Endothelial cell of umbilical vein (primary cell): ENCODE data around the gene EFHC1. TPM values are rescaled to one million over a fixed set of nuclear protein-coding genes. Genes with fewer than 3 reads are reported as not detected.

Source experiments
- BruUV-seq: library from RNA; stranded (reverse); fragments of 400-500 nt; replicated peaks from 2 replicates; lab custom pipeline; 2021; lab: Mats Ljungman, UMichigan
- CTCF ChIA-PET: fragments of 300-600, 350-600 bp; sonication (Branson Sonifier 250); formaldehyde crosslinking; loops from one replicate; lab custom pipeline; 2021; ENCODE audit warnings: antibody characterized with exemption, inconsistent platforms; lab: Charles Lee
- POLR2A ChIA-PET: fragments of 300-600, 350-600 bp; sonication (Branson Sonifier 250); formaldehyde crosslinking; loops from one replicate; lab custom pipeline; 2021; ENCODE audit warnings: antibody characterized with exemption, inconsistent platforms; lab: Charles Lee
- DNase-seq: peaks from one replicate; pipeline ENCODE4 v3.0.0-alpha.2; 2011; ENCODE audit warnings: low read depth, low spot score
- FAIRE-seq: peaks from 2 replicates; lab custom pipeline; 2011; peaks lifted over from hg19 to GRCh38; lab: Jason Lieb, UNC
- H2AFZ ChIP-seq: 2 replicates; pipeline ENCODE4 v1.6.0; 2012; ENCODE audit warnings: low read depth, low read length, control low read depth, inconsistent platforms
- H3K27ac ChIP-seq: 2 replicates; pipeline ENCODE4 v1.5.1; 2011; ENCODE audit warnings: low read depth, mild to moderate bottlenecking, control low read depth, low read length, moderate library complexity; ENCODE audit not compliant: insufficient read depth
- H3K27me3 ChIP-seq, 2 experiments: 2 replicates each; pipeline versions ENCODE4 v1.6.0 to v1.6.1; 2011; ENCODE audit warnings: low read length in 2 of 2, mixed read lengths in 1 of 2; ENCODE audit not compliant: control insufficient read depth in 2 of 2, insufficient read depth in 2 of 2
- H3K36me3 ChIP-seq, 2 experiments: 2 replicates in 1 of 2; 3 replicates in 1 of 2; pipeline ENCODE4 v1.5.1; 2011; ENCODE audit warnings: low read length in 2 of 2, mild to moderate bottlenecking in 1 of 2, moderate library complexity in 1 of 2; ENCODE audit not compliant: control insufficient read depth in 2 of 2, insufficient read depth in 2 of 2; ENCODE audit errors: extremely low read depth in 1 of 2
- H3K4me1 ChIP-seq: 3 replicates; pipeline ENCODE4 v1.5.1; 2011; ENCODE audit warnings: mild to moderate bottlenecking, low read length; ENCODE audit not compliant: control insufficient read depth, insufficient read depth; ENCODE audit errors: extremely low read depth
- H3K4me2 ChIP-seq: 2 replicates; pipeline ENCODE4 v1.6.1; 2011; ENCODE audit warnings: low read length, control low read depth, mixed read lengths; ENCODE audit not compliant: insufficient read depth
- H3K4me3 ChIP-seq, 3 experiments: fragments of 200-600 bp in 1 of 3; sonication (generic), shearing (Covaris generic) in 1 of 3; replicated peaks in 1 of 3; 2 replicates each; pipeline ENCODE4 v1.5.1; 2011 to 2016; ENCODE audit warnings: control low read depth in 3 of 3, low read length in 3 of 3, mild to moderate bottlenecking in 2 of 3, inconsistent platforms in 1 of 3, low read depth in 1 of 3, moderate library complexity in 1 of 3; ENCODE audit not compliant: insufficient read depth in 1 of 3
- H3K79me2 ChIP-seq: 2 replicates; pipeline ENCODE4 v1.6.0; 2012; ENCODE audit warnings: low read length, inconsistent platforms; ENCODE audit not compliant: control insufficient read depth, insufficient read depth
- H3K9ac ChIP-seq: replicated peaks from 2 replicates; pipeline ENCODE3; 2011; ENCODE audit warnings: low read length, control low read depth; ENCODE audit not compliant: insufficient read depth; ENCODE audit errors: extremely low read depth
- H3K9me1 ChIP-seq: replicated peaks from 3 replicates; pipeline ENCODE4 v1.6.0; 2011; ENCODE audit warnings: mild to moderate bottlenecking, low read length; ENCODE audit not compliant: control insufficient read depth, insufficient read depth; ENCODE audit errors: extremely low read depth
- H3K9me3 ChIP-seq: replicated peaks from 2 replicates; pipeline ENCODE4 v1.5.1; 2012; ENCODE audit warnings: low read length, inconsistent platforms; ENCODE audit not compliant: control insufficient read depth, insufficient read depth
- H4K20me1 ChIP-seq: replicated peaks from 2 replicates; pipeline ENCODE3; 2011; ENCODE audit warnings: mild to moderate bottlenecking, low read length; ENCODE audit not compliant: control insufficient read depth, insufficient read depth; ENCODE audit errors: extremely low read depth
- EZH2 ChIP-seq: IDR thresholded peaks from 2 replicates; pipeline ENCODE4 v1.6.1; 2012; ENCODE audit warnings: borderline replicate concordance, low read depth, mild to moderate bottlenecking, moderate library complexity, low read length, inconsistent platforms; ENCODE audit not compliant: severe bottlenecking
- FOS ChIP-seq: IDR thresholded peaks from 2 replicates; pipeline ENCODE4 v1.6.1; 2011; ENCODE audit warnings: mild to moderate bottlenecking, low read length, moderate library complexity, borderline replicate concordance; ENCODE audit not compliant: insufficient read depth
- GATA2 ChIP-seq: IDR thresholded peaks from 2 replicates; pipeline ENCODE4 v1.7.0; 2011; ENCODE audit warnings: low read depth, mild to moderate bottlenecking, moderate library complexity, mixed read lengths, low read length; ENCODE audit not compliant: insufficient read length, insufficient read depth
- JUN ChIP-seq: IDR thresholded peaks from 2 replicates; pipeline ENCODE4 v1.6.1; 2011; ENCODE audit warnings: borderline replicate concordance, low read depth; ENCODE audit not compliant: insufficient read length, insufficient read depth
- MYC ChIP-seq: IDR thresholded peaks from one replicate; pipeline ENCODE4 v1.6.1; 2011; ENCODE audit warnings: mild to moderate bottlenecking, low read depth, low read length
- POLR2A ChIP-seq: IDR thresholded peaks from 2 replicates; pipeline ENCODE4 v1.6.1; 2012; ENCODE audit warnings: low read depth, mild to moderate bottlenecking, control low read depth, low read length
- POLR2AphosphoS5 ChIP-seq: IDR thresholded peaks from 2 replicates; pipeline ENCODE4 v1.6.1; 2012; ENCODE audit warnings: low read depth, mild to moderate bottlenecking, control low read depth, low read length, moderate library complexity; ENCODE audit not compliant: insufficient read depth
- dilution Hi-C: fragments of 300-500 bp; cut with MboI; formaldehyde crosslinking; loops from one replicate; pipeline ENCODE4 v1.15.0; 2019; ENCODE audit warnings: low sequenced_read_pairs; ENCODE audit not compliant: extremely low pct_ligation_motif_present
- intact Hi-C: fragments of 100-400 bp; cut with micrococcal nuclease; formaldehyde crosslinking; loops from one replicate; pipeline ENCODE4 v1.10.0; 2022
- polyA plus RNA-seq, 4 experiments: library from polyadenylated mRNA; depleted of rRNA in 3 of 4; stranded (reverse) in 3 of 4; unstranded in 1 of 4; fragments of >200 nt; gene quantifications; 2 replicates each; pipeline versions ENCODE4 v1.2.1 to v1.2.3, GENCODE V29; 2011 to 2012; ENCODE audit warnings: missing spikeins in 1 of 4
- total RNA-seq: library from RNA; stranded (reverse); gene quantifications from 2 replicates; pipeline ENCODE4 v1.2.3, GENCODE V29; 2021
- TF ChIP-seq, protein P1 (sequence below), 2 donors: IDR thresholded peaks; 1 replicate in 1 of 2; 2 replicates in 1 of 2; pipeline ENCODE4 v1.5.1; 2011; ENCODE audit warnings: low read length in 2 of 2, mild to moderate bottlenecking in 2 of 2, moderate library complexity in 2 of 2, control low read depth in 1 of 2, inconsistent platforms in 1 of 2, low read depth in 1 of 2; ENCODE audit not compliant: insufficient read depth in 1 of 2; ENCODE audit errors: extremely low read depth in 1 of 2
- TF ChIP-seq, protein P2 (sequence below): IDR thresholded peaks from 2 replicates; pipeline ENCODE4 v1.6.1; 2011; ENCODE audit not compliant: insufficient read depth, insufficient read length

Gene EFHC1
- total and polyA plus RNA-seq, 2 donors (not counting 3 experiments of a cell fraction or from before 2014, with no cell fraction given) = 14.6 to 17.6 TPM

DNA sequence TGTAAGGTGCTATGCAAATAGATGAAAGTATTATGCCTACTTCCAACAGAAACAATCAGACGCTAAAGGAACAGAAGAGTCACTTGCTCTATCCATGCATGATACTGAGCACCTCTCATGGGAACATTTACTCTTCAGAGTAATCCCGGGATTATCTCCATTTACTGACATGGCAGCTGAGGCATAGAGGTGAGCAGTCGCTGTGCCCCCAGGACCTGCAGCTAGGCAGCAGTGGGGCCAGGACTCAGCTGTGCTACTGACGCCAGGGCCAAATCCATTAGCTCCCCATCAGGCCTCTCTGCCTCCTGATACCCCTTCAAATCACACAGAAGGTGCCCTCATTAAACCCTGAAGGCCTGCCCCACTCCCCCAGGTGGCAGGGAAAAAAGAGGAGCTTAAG is 104.8 kb downstream of the EFHC1 start:
- Histone ChIP-seq H3K27ac (no peak overlapping the region), H3K4me3 (no peak overlapping the region), H3K36me3 (peaks cover 2 to 3% of the 10 kb centered on the region in 2 experiments), H3K4me1 (peaks cover 45% of the 10 kb centered on the region), H3K27me3 (no peaks in the 10 kb centered on the region), H3K9ac (no peak overlapping the region), H2AFZ (no peak overlapping the region), H3K79me2 (peaks cover 34% of the 10 kb centered on the region), H3K9me1 (no peaks in the 10 kb centered on the region), H3K4me2 (no peak overlapping the region), H3K9me3 (no peaks in the 10 kb centered on the region), H4K20me1 (no peaks in the 10 kb centered on the region)
- ChIA-PET CTCF (interaction anchor here (0.8 to 1.3 kb wide), 5 partner anchors 9 to 65 kb away, joined by 3 to 4 read pairs (median 3); no protein-coding TSS in a partner anchor), POLR2A (interaction anchor here (1.2 kb wide), 1 partner anchor 10 kb away, joined by 4 read pairs; no protein-coding TSS in a partner anchor)
- intact Hi-C loops (no loop called here), dilution Hi-C loops (loop anchor here (25.0 kb wide), 1 partner anchor 113 kb away; the partner anchor contains the start of gene EFHC1)
- DNase-seq (no peak), FAIRE-seq (no peak)
- BruUV-seq = no TSS peak
- TF ChIP-seq EZH2 (no peak), POLR2A (no peak), JUN (no peak), GATA2 (no peak), MYC (no peak), FOS (no peak), POLR2AphosphoS5 (no peak)
- TF ChIP-seq, protein P1, sequence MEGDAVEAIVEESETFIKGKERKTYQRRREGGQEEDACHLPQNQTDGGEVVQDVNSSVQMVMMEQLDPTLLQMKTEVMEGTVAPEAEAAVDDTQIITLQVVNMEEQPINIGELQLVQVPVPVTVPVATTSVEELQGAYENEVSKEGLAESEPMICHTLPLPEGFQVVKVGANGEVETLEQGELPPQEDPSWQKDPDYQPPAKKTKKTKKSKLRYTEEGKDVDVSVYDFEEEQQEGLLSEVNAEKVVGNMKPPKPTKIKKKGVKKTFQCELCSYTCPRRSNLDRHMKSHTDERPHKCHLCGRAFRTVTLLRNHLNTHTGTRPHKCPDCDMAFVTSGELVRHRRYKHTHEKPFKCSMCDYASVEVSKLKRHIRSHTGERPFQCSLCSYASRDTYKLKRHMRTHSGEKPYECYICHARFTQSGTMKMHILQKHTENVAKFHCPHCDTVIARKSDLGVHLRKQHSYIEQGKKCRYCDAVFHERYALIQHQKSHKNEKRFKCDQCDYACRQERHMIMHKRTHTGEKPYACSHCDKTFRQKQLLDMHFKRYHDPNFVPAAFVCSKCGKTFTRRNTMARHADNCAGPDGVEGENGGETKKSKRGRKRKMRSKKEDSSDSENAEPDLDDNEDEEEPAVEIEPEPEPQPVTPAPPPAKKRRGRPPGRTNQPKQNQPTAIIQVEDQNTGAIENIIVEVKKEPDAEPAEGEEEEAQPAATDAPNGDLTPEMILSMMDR (IDR thresholded peaks at IDR 0.05; ENCODE audit: extremely low read depth in 1 of 2, insufficient read depth in 1 of 2, low read depth in 1 of 2, low read length in 2 of 2) = no peak
- TF ChIP-seq, protein P2, sequence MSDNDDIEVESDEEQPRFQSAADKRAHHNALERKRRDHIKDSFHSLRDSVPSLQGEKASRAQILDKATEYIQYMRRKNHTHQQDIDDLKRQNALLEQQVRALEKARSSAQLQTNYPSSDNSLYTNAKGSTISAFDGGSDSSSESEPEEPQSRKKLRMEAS = no peak
